ENCODE results near the gene ATP9B.

ATP9B gene

GRCh38 chr18:79204889-79205807 lies 136.0 kb downstream of the ATP9B start:
- no peak for TF ChIP-seq CTCF (IDR thresholded peaks at IDR 0.05; ENCODE audit: low read depth, low read length)
- no peak for DNase-seq (ENCODE audit: extremely low read depth, low read depth)

DNA sequence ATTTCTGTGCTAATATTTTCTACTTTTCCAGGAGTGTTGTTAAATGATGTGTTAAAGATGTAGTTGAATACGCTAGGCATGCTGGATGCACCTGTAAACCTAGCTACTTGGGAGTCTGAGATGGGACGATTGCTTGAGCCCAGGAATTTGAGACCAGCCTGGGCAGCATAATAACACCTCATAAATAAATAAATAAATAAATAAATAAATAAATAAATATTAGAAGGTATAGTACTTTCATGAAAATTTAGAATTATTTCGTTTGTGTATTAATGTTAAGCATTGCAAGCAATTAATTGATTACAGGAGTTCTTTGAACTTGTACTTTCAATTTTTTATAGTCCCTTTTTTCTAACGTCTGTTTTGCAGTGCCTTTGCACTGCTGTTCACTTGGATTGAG lies 137.2 kb downstream of the ATP9B start:
- DNase-seq (ENCODE audit: extremely low read depth, low read depth), result no peak
- TF ChIP-seq CTCF (IDR thresholded peaks at IDR 0.05; ENCODE audit: low read depth, low read length), result no peak

- DNase-seq (ENCODE audit: extremely low read depth, low read depth), result no peak
- no peak for TF ChIP-seq CTCF (IDR thresholded peaks at IDR 0.05; ENCODE audit: low read depth, low read length)
Observed at GRCh38 chr18:79208906-79209305, 139.7 kb downstream of the ATP9B start.

GRCh38 chr18:79210002-79210910 lies 141.1 kb downstream of the ATP9B start:
- no peak for DNase-seq (ENCODE audit: extremely low read depth, low read depth)
- no peak for TF ChIP-seq CTCF (IDR thresholded peaks at IDR 0.05; ENCODE audit: low read depth, low read length)

- no peak for TF ChIP-seq CTCF (IDR thresholded peaks at IDR 0.05; ENCODE audit: low read depth, low read length)
- no peak for DNase-seq (ENCODE audit: extremely low read depth, low read depth)
Observed at GRCh38 chr18:79211844-79212243, 142.7 kb downstream of the ATP9B start.

GRCh38 chr18:79214056-79214455 lies 144.9 kb downstream of the ATP9B start:
- DNase-seq (ENCODE audit: extremely low read depth, low read depth), result no peak
- no peak for TF ChIP-seq CTCF (IDR thresholded peaks at IDR 0.05; ENCODE audit: low read depth, low read length)

DNA sequence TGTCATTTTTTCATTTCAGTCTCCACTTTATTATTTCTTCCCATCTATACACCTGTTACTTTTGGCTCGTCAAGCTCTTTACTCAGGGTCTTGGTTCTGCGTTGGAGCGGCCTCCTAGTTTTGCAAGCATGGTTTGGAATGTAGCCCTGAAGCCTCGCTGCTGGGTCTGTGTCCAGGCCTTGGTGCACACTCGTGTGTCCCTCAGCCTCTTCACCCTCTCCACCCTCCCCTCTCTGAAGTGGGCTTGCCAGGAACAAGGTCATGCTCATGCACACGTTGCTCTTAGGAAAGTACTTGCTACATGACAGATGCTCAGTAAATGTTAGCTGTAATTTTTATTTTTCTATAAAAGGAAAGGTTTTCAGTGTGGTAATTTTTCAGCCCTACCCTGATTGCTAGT lies 147.0 kb downstream of the ATP9B start:
- no peak for TF ChIP-seq CTCF (IDR thresholded peaks at IDR 0.05; ENCODE audit: low read depth, low read length)
- DNase-seq (ENCODE audit: extremely low read depth, low read depth), result no peak
